GM19455 (cell line): ENCODE measurements around the gene RAB31.

Source experiments
- ATAC-seq: cut with Tn5 transposase; IDR thresholded peaks from one replicate; pipeline ENCODE4 v1.9.1; 2021; ENCODE audit not compliant: unreplicated experiment

The RAB31 gene

DNA sequence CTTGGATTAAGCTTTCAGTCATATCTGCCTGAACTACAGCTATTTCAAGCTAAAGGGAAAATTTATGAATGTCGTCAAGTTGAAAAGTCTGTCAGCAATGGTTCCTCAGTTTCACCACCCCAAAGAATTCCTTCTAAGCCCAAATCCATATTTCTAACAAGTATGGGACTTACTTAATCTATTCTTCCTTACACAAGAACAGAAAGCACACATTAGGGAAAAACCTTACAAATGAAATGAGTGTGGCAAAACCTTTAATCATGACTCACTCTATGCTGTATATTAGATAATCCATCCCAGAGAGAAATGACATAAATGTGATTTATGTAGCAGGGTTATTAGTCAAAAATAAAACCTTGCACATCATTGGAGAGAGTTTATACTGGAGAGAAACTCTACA is 78.9 kb downstream of the RAB31 start:
- no peak for ATAC-seq

DNA sequence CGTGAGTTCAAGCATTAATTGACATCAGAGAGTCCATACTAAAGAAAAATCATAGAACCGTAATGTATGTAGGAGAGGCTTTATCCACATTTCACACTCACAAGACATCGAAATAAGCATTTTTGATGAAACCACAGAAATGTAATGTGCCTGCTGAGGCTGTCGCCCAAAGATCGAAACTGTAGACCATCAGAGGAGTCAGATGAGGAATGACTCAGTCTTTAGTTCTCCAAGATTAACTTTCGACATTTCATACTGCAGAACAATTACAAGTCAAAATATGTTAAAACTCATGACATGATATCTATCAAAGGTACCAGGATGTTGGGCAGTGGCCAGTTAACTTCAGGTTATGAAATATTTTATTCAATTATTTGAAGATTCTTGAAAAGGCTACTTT is 79.6 kb downstream of the RAB31 start:
- ATAC-seq = no peak

DNA sequence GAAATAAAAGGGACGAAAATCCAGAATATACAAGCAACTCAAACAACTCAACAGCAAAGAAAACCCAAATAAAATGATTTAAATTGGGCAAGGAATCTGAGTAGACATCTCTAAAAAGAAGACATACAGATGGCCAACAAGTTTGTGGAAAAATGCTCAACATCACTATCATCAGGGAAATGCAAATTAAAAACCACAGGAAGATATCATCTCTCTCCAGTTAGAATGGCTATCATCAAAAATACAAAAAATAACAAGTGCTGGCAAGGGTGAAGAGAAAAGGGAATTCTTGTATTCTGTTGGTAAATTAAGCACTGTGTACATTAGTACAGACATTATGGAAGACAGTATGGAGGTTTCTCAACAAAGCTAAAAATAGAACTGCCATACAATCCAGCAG is 80.0 kb downstream of the RAB31 start:
- ATAC-seq = no peak

DNA sequence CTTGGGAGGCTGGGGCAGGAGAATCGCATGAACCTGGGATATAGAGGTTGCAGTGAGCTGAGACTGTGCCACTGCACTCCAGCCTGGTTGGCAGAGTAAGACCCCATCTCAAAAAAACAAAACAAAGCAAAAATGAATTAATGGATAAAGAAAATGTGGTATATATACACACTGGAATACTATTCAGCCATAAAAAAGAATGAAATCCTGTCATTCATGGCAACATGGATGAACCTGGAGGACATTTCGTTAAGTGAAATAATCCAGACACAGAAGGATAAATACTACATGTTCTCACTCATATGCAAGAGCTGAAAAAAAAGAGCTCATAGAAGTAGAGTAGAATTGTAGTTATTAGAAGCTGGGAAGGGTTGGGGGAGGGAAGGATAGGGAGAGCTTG is 80.8 kb downstream of the RAB31 start:
- no peak for ATAC-seq

DNA sequence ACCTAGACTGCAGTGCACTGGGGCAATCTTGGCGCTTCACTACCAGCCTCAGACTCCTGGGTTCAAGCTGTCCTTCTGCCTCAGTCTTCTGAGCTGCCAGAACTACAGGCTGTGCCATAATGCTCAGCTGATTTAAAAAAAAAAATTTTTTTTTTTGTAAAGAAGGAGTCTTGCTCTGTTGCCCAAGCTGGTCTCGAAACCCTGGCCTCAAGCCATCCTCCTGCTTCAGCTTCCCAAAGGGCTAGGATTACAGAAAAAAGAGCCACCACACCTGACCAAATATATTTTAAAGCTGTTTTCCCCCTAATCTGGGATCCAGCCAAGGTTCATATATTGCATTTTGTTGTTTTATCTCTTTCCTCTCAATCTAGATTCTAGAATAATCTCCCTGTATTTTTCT is 82.2 kb downstream of the RAB31 start:
- no peak for ATAC-seq

DNA sequence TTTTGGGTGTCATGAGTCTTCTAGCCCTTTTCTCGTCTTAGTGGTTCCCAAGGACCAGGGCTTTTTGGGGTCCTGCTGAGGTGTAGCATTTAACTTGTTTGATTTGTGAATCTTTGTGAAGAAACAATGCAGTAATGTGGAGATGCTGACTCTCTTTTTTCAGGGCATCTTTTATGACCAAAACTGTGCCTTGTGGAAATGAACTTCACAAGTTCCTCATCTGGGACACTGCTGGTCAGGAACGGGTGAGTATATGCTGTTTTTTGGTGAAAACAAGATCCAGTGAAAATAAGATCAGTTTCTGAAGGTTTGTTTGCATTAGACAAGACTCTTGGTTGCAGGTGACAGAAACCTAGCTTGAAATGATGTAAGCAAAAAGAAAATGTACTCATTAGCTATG is 83.9 kb downstream of the RAB31 start:
- no peak for ATAC-seq

DNA sequence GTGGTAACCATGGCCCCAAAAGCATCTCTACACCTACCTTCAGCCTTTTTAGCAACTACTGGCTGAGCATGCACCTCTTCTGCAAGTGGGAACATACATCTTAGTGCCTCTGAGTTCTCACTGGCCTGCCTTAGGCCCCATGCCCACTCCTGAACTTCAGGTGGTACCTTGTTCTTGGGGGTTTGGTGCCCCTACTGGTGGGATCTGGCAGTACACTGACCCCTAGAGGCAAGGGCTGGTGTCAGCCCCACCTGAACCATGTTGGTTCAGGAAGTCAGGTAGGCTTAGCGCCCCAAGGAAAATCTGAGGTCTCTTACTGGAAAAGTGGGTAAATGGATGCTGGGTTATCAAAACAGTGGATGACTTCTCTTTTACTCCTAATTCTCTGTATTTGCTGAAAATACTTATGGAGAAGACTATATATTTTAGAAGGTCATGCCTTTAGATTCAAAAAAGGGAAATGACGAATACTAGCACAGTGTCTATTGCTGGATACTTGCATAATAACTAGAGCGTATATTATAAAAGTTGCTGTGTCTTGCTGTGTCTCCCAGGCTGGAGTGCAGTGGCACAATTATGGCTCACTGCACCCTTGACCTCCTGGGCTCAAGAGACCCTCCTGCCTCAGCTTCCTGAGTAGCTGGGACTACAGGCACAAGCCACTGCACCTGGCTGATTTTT is 84.6 kb downstream of the RAB31 start:
- ATAC-seq = no peak

DNA sequence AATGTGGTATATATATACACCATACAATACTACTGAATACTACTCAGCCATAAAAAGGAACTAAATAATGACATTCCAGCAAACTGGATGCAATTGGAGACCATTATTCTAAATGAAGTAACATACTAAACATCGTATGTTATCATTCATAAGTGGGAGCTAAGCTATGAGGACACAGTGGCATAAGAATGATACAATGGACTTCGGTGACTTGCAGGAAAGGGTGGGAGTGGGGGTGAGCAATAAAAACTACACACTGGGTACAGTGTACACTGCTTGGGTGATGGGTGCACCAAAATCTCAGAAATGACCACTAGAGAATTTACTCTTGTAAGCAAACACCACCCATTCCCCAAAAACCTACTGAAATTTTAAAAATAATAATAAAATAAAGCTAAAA is 87.9 kb downstream of the RAB31 start:
- ATAC-seq = no peak

DNA sequence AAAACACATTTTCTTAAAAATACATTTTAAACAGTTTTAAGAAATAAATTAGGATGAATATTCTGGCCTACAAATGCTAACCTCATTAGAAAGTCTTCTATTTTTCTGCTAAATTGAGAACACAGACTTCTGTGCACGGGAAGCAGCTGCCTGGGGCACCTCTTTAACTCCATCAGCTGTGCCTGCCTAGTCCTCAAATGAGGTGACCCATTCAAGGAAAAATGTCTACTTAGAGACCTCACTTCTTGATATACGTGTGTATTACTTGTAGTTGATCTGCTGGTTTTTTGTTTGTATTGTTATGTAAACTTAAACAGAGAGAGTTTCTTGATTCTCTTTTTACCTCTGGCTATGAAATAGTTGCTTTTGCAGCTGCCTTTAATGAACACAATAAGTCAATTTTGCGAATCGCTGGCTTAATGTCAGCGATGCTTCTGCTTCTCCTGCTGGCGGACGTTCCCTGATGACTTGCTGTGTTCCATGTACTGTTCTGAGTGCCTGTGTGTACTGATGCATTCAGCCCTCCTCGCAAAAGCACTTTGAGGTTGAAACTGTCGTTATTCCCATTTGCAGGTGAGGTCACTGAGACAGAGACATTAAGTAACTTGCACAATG is 88.9 kb downstream of the RAB31 start:
- no peak for ATAC-seq

DNA sequence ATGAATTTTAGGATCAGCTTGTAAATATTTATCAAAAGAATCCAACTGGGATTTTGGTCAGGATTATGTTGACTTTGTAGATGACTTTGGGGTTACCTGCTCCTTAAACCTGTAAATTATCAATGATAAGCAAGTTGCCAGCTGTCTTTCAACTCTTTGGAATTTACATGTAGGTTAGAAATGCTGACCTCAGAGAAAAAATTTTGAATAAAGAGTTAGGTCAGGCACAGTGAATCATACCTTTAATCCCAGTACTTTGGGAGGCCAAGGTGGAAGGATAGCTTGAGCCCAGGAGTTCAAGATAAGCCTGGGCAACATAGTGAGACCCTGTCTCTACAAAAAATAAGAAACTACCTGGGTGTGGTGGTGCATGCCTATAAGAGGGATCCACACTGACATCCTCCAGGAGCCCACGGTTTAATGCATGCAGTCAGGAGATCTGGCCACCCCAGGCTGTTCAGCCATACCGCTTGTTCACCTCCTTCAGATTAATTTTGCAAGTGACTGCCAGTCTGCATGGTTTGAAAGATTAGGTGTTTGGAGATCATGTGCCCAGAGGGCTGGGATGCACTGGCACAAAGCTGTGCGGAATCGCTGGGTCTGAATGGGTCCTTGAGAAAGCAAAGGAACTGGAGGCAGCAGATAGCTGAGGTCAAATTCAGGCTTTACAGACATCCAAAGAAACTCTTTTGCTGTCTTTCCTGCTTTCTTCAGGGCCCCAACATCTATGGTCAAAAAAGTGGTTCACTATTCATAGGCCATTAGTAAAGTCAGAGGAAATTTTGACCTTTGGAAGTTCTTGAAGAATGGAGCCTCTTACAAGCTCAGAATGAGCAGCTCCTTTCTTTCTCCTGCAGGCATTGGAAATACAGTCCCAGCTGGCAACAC is 94.3 kb downstream of the RAB31 start:
- no peak for ATAC-seq

DNA sequence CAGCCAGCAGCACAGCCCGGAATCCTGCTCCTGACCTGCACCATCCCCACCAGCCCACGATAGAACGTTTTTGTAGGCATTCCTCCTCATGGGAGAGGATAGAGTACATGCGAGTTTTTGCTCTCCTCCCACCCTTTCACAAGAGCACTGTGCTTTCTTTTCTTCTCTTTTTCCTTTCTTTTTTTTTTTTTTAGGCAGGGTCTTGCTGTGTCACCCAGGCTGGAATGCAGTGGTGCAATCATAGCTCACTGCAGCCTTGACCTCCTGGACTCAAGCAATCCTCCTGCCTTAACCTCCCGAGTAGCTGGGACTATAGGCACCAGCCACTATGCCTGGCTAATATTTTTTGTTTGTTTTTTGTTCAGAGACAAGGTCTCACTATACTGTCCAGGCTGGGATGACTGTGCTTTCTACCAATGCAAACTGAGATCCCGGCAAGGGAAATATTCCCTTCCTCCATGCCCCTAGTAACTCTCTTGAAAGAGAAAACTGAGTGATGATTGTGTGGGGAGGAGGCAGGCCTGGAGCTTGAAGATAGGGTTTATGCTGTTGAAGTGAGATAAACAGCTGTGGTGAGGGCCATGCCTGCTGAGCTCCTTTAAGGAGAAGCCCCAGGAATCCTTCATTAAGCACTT is 95.1 kb downstream of the RAB31 start:
- ATAC-seq = no peak

DNA sequence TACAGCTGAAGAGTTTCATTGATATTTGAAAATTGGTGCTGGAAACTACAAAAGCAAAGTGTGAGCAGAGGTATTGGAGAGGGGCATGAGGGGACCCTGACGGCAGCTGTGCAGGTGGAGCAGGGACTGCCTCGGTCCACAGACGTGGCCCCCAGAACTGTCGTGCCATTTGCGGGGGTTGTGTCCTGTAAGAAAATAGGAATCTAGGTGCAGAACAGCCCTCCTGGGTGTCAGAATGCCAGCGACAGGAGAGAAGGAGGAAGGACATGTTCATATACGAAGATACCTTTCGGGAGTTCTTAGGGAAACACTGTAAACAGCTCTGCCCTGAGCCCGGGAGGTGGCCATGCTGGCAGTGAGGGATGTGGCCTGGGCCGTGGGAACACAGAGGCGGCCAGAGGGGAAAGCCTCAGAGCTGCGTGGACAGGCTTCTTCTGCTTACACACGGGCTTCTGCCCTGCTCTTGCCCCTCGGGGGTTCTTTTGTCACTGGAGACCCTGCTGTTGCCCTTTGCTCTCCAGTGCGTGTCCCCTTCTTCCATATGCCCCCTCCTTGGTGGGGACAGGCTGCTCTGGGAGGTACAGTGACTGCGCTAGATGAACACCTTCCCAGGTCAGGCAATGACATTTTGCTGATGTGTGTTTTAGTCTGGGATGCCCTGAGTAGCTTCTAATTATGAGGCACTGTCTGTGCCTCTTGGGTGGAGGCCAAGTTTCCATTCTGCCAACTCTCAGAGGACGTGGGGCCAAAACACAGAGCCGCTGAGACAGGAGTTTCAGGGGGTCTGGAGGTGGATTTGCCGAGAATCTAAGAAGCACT is 95.8 kb downstream of the RAB31 start:
- ATAC-seq = no peak

DNA sequence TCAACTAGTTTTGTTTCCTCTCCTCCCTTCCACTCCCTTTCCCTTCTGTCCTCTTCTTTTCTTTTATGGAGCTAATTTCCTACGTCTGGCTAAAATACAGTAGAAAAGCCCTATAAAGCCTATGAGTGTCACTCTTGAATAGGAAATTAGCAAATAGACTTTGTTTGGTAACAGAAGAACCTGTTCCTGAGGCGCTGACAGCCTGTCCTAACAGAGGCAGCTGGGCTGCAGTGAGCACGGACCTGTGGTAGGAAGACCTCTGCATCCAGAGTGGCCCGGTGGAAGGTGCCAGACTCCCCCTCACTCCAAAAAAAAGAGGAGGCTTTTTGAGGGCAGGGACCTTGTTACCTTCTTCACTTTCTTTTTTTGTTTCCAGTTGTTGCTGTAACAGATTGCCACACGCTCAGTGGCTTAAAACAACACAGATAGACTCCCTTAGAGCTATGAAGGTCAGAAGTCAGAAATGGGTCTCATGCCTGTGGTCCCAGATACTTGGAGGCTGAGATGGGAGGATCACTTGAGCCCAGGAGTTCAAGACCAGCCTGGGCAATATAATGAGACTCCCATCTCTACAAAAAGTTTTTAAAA is 96.5 kb downstream of the RAB31 start:
- no peak for ATAC-seq

DNA sequence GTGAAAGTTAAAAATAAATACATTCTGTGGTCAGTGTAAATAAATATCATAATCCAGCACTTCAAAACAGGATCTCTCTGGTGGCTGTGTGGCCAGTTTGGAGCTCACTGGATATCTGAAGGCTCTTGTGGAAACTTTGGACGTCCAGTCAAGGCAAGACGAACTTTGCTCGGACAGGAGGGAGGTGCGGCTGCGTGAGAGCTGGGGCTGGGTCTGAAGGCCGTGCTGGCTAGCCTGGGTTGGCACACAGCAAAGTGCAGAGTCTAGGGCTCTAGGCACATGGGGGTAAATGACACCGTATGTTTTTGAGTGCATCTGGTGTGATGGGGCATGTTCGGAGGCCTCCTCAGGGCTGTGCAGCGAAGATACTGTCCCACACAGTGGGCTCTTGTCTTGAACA is 98.8 kb downstream of the RAB31 start:
- no peak for ATAC-seq

DNA sequence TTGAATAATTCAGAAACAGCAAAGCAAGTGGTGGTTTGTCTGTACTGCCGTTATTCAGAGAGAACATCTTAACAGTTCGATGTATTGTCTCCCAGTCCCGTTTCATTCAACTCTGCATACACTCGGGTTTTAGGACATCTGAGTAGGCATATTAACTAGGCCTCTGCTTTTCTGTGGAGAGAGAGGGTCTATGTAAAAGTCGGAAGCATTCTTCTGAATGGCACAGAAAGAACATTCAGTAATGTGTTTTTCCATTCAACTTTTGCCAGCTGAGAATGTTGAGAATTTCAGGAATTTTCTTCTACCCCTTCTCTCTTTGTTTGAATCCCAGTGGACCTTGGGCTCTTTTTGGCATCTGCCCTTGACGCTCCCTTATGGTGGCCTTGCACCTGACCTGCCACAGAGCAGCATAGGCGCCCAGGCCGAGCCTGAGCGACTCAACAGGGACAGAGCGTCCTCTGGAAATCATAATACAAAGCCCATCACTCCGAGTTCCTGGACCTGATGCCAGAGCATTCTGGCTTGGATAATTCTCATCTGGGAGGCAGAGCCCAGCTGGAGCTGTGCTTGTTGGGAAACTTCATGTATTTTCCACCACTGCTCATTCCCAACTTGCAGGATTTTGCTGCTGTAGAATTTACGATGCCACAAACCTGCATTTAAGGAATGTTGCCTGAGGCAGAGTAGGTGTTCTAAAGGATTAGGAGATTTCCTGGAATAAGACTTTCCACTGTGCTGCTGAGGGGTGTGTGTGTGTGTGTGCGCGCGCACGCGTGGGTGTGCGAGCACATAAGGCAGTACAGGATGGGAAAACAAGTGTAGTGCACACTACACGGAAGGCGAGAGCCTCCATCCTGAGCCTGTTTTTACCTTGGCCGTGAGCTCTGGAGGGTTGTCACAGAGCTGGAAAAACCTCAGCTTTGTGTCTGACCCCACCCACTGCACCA is 100.5 kb downstream of the RAB31 start:
- no peak for ATAC-seq

DNA sequence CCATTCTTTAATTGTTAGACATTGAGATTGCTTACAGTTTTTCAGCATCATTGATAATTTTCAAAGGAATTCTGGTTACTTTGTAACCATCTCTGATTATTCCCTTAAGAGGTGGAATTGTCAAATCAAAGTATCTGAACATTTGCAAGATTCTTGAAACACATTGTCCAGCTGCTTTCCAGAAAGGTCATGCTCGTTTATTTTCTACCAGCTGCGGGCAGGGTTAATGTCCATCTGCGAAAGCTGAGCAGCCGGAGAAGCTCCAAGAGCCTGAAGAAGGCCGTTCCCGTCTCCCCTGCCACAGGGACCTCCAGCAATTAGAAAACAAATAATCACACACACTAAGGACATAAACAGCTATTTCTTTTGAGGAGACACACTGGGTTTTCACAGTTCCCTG is 101.6 kb downstream of the RAB31 start:
- no peak for ATAC-seq

DNA sequence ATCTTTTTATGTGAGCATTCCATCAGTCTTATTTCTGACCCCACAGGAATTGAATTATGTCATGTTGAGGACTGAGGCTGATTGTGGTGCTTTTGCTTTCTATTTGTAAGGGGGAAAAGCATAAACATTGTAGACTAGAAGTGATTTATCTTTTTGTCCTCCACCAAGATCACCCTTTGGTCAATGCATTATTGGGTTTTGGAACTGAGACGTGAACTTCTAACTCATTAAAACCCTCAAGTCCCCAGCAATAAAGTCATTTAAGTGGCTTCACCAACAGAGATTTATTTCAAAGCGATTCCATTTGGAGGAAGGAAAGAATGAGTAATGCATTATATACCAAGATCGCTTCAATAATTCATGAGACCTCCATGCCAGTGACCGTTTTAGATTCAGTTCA is 102.2 kb downstream of the RAB31 start:
- ATAC-seq = no peak

DNA sequence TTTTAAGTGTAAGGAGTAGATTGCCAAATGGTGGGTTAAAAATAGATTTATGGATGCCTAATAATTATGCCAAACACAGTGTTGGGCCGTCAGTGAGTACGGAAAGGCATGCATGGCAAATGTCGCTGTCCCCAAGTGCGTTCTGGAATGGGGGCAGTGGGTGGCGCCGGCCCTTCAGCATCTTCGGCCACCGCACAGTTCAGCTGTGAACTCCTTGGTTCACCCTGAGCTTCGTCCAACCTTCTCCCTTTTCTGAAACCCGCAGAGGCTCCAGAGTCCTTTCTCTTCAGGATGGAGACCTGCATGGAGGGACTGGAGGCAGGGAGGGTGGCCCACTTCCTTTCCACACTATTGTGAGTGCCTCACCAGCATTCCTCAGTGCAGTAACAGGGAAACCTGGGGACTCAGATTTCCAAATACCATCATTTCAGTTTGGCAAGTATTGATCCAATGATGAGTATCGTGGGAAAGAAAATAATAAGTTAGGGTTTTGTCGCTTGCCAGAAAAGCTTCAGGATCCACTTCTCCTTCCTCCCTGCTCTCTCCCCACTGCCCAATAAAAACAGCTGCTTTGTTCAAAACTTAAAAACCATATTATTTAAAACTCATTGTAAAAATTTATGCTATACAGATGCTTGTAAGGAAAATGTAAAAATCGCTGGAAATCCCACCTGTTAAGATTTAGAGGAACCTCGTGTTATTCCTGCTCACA is 103.0 kb downstream of the RAB31 start:
- ATAC-seq = no peak

DNA sequence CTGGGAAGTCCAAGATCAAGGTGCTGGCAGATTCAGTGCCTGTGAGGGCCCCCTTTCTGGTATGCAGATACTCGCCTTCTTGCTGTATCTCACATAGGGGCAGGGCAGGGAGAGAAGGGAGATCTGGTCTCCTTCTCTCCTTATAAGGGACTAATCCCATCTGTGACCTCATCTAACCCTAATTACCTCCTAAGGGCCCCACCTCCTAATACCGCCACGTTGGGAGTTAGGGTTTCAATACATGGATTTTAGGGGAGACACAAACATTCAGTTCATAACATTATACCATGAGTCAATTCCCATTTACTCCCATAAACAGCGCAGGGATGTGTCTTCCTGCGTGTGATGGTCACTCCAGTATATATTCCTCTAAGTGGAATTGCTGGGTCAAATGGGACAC is 103.9 kb downstream of the RAB31 start:
- no peak for ATAC-seq
